NCI-H1105 treated with DMSO at 0.1 percent for 48 hours (cell line): ENCODE results near the gene DYRK1A.

Source experiments
- DNase-seq: peaks from one replicate; lab custom pipeline; 2025; lab: John Stamatoyannopoulos, UW

Gene DYRK1A

DNA sequence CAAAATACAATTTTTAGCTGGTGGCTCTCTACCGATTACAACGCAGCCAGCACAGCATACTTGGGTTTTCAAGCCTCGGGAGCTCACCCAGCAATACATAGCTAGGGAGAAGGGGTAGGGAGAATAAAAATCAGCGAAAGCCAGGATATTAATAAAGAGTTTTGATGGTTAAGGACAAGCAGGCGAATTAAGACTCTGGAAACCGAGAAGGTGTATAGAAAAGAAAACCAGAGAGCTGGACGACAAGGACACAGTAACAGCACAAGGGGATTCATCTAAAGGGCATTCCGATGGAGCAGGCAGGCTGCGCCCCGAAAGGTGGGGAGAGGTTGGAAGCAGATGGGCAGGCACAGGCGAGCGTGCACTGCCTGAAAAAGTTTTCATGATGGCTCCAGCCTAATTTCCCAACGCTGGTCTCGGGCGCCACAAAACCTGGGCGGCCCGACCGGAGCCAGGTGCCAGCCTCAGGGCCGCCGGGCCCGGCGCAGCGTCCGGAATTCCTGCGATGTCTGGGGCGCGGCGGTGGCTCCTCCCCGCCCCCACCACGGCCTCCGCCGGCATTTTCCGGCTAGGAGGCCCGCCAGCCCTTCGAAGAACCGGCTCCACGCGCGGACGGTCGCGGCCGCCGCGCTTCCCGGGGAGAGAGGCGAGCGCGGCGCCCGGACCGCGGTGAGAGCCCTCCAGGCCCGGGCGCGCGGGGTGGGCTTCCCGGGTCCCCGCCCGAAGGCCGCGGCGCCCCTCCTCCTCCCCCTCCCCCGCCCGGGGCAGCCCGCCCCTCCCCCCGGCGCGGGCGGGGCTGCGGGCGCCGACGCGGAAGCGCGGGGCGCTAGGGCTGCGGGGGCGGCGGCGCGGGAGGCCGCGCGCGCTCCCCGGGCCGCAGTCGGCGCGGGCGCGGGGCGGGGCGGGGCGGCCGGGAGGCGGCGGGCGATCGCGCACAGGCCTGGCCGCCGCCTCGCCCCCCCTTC, 774 bp upstream of the DYRK1A start:
- DNase-seq, result peak; percentile 60

DNA sequence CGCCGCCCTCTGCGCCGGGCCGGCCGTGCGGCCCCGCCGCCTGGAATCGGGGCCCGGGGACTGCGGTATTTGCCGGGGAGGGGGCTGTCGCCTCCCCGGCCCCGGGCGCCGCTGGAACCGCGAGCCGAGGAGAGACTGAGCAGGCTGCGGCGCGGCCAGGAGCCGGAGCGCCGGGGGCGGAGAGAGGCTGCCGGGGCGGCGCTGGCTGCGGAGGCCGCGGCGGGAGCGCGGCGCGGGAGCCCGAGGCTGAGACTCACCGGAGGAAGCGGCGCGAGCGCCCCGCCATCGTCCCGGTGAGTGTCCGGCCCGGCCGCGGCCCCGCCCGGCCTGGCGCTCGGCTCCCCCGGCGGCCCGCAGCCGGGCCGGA, 746 bp downstream of the DYRK1A start:
- no peak for DNase-seq

DNA sequence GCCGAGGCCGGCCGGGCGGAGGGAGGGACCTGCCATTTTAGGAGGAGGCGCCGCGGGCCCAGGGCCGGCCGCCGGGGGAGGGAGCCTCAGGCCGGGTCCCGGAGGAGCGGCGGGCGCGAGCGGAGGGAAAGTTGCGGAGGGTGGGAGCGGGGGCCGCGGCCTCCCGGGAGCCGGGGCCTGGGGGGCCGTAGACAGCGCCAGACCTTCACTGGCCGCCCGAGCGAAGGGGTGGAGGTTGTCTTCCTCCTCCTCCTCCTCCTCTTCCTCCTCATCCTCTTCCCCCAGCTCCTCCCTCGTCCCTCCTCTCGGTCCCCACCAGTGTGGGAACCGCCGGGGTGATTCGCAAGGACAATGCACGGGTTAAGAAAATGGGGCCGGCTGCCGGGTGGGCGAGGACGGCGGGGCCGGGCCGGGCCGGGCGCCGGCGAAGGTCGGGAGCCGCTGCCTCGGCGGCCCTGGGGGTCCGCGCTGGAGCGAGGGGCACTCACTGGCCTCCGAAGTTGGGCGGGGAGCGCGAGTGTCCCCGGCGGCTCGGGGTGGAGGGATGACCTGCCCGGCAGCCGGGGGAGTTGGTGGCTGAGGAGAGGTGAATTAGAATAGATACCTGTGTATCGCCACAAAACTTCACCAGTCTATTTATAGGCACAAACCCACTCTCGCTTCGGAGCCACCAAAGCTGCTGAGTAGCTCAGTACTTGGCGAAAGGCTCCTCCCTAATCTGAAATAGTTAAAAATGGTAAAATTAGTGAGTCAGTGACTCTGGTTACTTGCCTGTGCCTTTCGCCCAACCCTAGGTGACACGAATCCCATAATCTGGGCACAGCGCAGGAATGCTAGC, 1.3 kb downstream of the DYRK1A start:
- peak; percentile 17 for DNase-seq

DNA sequence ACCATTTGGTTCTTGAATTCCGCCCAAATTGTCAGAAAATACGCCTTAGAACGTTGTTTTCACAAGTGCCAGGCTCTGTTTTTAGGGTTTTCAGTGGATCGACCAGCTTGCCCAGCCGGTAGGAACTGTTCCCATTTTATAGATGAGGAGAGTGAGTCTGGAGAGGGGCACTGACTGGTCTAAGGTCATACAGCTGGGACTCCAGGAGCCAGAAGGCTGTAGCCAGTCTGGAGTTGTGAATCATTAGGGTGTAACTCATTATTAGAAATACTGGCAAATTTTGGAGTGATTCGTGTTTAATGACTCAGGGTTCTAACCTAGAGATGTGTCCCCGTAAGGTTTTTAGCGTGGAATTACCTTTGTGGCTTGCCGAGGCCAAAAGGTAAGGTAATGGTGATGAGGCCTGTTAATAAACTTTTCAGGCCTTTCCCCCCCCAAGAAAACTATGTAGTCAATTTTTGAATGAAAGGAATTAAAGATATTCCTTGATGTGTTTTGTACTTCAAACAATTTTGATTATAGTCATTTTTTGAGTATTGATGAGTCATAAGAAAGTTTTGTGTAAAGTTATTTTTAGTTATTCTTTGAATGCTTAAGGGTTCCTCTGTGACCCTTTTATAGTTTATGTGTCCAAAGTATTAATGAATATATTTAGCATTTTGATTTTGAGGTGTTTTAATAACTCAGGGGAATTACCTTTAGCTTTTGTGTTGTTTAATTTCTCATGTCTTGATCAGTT, 2.1 kb downstream of the DYRK1A start:
- DNase-seq, result no peak

DNA sequence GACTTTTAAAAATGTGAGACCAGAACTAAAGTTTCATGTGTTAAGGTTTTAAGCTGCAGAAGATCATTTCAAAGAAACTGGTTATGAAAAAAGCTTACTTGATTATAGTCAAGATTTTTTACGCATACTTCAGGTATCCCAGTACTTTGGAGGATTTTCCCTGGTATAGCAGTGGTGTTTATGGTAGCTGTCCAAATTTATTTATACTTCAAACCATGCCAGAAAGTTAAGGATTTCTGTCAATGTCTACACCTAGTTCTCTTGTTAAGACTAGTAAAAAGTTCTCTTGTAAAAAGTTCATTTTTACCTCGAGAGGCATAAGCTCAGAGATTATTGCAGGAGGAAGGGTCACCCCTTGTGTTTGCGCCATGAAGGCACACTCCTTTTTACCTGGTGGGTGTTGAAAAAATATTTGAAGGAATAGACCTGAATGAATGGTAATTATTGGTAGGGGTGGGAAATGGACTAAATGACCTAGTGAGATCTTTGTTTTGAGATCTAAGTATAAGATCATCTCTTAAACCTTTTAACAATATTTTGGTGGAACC, 2.8 kb downstream of the DYRK1A start:
- no peak for DNase-seq

DNA sequence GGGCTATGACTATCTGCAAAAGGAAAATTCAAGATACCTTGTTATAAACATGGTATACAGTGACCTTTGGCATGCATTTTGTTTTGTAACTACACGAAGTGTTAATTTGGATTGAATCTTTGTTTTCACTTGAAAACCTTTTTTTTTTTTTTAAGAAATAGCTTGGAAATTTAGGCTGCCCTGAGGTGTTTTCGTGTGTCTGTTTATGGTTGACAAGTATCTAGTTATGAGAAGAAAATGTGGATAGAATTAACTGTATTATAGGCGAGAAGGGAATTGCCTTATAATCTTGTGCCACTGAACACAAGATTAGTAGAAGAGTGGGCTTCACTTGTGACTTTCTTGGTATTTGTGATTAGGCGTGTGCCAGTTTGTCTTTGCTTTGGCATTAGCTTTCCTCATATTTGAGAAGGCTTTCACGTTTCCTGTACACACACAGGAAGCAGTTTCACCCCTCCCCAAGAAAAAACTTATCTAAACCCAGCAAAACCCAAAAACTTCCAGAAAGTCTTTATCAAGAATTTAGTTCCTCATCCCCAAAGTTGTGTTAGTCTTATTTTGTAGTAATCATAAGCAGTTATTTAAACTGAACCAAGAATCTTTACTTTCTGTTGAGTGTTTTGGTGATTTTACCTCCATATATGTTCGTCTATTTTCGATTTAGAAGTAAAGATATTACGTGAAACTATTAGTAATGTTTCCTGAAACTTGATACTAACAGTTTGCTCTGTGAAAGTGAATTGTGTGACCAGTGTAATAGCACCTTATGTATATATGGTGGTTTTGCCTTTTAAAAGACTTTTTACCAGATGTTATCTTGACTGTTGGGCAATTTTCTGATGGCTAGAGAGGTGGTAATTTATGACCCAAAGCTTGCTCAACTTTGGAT, 3.8 kb downstream of the DYRK1A start:
- no peak for DNase-seq

DNA sequence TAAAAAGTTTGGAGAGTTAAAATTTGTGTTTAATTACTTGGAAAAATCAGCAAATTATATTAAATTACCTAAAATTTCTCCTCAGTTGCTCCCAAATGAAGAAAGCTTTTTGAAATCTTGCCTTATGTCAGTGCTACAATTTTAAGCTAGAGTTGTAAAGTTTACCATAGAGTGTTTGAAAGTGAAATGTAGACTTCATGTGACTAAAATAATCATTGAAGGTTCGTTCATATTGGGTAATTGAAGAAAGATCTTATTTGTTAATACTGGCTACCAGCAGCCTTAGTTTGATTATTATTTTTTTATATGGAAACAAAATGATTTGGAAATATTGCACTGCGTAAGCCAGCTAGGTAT, 4.4 kb downstream of the DYRK1A start:
- no peak for DNase-seq

DNA sequence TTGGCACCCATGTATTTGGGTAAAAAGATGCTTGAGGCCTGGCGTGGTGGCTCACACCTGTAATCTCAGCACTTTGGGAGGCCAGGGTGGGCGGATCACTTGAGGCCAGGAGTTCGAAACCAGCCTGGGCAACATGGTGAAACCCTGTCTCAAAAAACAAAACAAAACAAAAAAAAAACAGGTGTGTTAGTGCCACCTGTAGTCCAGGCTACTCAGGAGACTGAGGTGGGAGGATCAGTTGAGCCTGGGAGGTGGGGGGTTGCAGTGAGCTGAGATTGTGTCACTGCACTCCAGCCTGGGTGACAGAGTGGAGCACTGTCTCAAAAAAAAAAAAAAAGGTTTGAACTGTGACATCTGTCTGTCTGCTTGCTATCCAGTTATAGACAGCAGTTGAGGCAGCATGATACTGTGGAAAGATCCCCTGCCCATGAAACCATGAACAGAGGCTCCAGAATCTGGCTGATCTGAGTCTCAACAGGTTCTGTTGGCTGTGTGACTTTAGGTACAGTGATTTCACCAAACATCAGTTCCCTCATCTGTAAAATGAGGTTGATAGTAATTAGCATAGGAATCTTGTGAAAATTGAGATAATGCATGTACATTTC, 5.7 kb downstream of the DYRK1A start:
- no peak for DNase-seq

DNA sequence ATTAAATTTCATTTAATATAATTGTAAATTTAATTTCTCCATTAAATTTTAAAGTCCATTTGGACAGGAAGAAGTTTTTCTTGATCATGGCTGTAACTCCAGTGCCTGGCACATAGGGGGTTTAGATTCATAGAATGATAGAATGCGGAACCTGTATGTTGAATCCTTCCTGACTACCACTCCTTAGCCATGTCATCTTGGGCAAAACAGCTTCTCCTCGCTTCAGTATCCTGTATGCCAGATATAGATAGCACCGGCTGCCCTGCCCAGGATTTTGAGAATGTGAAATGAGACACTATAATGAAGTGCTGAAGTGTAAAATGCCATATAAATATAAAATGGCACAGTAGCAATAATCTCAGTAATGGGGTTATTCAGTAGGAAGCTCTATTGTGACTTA, 6.4 kb downstream of the DYRK1A start:
- DNase-seq, result no peak

DNA sequence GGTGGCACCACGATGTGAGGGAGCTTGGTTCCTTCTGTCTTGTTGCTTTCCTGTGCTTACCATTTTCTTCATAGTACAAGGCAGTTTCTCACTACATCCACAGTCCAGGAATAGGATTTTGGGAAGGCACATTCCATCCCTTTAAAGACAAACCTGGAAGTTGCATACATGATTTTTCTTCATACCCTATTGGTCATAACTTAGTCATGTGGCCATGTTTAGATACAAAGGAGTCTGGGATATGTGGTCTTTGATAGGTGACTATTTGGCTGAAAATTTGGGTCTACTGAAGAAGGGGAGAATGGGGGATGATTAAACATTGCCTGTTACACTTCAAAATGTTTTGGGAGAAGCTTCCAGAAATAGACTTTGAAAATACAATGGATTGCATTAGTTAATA, 7.0 kb downstream of the DYRK1A start:
- DNase-seq, result no peak

DNA sequence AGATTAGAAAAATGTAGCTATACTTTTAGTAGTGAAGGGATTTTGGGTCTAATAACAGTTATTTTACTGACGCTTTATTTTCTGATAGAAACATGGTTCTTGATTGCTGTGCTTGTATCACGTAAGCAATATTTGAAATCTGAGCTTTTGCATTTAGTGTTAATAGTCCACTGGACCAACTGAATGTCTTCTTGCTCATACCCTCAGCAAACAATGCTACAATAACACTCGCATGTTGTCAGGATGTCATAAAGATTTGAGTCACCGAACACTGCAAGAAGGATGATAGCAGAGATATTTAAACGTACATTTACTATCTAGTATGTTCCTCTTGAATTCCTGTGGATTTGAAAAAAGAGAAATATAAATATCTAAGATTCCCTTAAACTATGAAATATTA, 7.5 kb downstream of the DYRK1A start:
- no peak for DNase-seq

DNA sequence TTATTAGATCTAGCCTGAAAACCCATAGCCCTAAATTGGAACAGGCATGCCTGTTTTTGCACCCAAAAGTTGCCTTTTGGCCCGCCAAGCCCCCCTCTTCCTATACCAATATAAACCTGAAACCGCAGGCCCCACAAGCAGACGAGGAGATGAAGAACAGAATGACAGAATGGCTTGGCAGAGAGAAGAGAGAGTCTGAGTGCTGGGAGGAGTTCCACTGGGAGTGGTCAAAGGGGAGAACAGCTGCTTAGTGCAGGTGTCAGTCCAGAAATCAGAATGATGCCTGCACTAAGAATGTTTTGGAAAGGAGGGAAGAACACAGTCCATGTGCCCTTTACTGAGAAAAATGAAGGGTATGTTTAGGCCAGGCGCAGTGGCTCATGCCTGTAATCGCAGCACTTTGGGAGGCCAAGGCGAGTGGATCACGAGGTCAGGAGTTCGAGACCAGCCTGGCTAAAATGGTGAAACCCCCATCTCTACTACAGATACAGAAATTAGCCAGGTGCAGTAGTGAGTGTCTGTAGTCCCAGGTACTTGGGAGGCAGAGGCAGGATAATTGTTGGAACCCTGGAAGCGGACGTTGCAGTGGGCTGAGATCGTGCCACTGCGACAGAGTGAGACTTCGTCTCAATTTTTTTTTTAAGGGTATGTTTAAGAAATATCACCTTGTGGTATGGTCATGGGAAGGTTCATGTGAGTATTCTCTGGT, 9.4 kb downstream of the DYRK1A start:
- DNase-seq, result no peak

DNA sequence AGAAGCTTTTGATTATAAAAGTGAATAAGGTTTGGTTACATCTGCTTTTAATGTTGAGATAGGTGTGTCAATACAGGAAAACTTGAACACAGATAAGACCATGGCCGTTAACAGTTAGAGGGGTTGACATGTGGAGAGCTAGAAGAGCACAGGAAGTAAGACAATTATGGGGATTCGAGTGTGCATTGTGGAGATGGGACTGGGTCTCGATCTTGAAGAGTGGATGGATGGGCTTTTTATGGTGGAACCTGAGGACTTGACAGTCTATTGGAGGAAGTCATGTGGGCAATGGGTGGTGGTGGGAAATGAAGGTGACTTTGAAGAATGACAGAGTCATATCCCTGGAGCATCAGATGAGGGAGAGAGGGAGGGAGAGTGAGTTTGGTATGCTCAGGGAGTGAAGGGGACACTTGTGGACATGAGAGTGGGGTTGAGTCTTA, 12.1 kb downstream of the DYRK1A start:
- no peak for DNase-seq

DNA sequence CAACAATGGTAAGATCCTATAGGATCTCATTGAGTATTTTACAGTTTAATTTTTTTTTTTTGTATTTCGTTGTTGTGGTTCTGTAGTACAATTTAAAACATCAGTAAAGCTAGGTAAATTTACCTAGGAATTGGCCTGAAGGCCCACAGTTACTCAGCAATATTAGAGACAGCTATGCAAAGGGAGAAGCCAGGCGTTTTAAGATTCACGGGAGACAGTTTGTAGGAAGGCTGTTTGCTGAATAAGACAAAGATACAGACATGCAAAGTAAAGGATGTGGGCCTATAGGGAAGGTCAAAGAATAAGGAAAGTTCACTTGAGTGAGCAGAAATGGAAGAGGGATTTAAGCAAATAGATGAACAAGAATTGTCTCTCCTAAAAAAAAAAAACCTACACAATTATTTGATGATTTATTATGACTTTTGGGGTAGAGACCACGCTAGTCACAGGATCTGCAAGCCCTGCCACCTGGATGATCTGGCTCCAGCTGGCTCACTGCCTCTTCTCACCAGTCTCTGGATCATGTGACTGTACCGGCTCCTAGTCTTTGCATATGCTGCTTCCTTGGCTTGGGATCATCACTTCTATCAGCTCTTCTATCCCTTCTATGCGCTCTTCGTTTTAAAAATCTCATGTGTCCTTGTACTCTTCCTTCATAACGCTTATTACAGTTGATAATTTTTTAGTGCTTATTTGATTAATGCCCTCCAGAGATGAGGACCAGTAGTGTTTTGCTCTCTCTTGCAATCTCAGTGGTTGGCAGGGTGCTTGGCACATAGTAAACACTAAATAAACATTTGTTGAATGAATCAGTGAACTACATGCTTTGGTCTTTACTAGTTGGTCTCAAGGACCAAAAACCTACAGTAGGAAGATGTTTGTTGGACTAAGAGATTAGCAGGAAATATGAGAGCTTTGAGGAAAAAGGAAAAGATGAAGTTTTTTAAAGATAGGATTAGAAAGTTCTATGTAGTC, 14.1 kb downstream of the DYRK1A start:
- DNase-seq, result no peak

DNA sequence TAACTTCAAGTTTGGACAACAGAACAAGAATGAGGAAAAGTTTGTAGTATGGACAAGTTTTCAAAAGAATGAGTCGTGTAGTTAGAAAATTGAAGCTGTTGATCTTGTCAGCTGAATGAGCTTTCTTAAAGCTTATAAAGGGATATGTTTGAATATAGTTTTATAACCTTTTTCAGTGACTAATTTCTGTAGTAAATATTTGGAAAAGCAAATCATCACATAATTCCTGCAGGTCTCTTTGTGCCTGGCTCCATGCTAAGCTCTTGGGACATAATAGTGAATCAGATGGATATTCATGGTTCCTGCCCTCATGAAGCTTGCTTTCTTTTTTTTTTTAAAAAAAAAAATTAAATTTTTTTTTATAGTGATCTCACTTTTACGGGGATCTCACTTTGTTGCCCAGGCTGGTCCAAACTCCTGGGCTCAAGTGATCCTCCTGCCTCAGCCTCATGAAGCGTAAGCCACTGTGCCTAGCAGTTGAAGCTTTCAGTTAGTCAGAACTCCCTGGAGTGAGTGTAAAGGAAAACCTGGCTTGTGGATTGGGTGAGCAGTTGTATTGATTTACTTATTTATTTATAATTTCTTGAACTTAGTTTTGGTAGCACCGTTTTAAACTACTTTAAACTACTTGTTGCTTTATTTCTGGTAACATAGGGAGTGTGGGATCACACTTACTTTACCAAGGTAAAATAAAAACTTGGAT, 15.5 kb downstream of the DYRK1A start:
- no peak for DNase-seq

DNA sequence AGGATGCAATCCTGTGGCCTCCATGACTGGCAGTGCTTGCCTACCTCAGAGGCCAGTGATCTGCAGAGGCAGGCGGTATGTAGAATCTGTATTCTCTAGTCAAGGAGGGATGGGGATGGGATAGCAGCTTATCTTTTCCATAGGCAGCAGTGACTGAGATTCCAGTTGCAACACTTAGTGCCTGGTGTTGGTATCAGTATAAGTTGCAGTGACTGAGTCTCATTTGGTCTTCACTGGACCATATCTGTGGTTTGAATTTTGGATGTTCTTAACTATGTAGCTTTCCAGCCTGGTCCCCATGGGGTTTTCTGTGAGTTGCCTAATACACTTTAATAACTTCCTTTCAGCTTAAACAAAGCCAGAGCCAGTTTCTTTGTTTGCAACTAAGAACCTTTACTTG, 16.5 kb downstream of the DYRK1A start:
- no peak for DNase-seq

DNA sequence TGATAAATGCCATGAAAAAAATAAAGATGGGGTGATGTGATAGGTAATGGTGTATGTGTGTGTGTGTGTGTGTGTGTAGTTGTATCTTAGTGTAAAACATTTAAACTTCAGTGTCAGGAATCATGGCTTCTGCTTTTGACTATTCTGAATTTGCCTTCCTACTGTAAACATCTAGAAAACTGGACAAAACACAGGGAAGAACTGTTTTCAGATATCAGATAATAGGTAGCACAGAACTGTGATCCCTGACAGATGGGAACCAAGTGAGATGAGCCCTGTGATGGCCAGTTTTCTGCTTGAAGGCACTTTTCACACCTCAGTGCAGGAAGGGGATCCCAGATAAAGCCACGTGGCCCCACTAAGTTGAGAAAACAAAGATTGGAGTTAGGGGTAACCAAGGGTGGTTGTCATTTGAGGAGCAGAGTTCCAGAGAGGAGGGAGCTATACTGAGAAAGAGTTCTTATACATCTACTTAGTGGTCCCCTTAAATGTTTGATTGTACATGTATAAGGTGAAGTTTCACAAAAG, 17.3 kb downstream of the DYRK1A start:
- DNase-seq, result no peak

DNA sequence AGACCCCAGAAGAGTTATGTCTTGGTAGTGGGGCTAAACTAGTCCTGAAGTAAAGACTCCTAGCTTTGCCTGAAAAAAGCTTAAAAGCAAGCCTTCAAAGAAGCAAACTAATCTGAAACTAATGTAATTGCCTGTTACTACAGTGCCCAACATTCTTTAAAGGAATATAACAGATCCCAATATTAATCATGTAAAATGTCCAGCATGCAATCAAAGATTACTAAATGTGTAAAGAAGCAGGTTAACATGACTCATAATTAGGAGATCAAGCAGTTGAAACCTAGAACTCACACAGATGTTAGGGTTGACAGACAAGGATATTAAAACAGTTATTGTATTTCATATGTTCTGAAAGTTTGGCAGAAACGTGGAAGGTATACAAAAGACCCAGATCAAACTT, 17.8 kb downstream of the DYRK1A start:
- DNase-seq, result no peak
